Mesenteric fat pad (tissue), 1 donor: ENCODE results near the gene TMEM98. TPM values are rescaled to one million over a fixed set of nuclear protein-coding genes. Genes with fewer than 3 reads are reported as not detected.
"Not testable (repeated sequence)": the region's sequence is repeated elsewhere in the genome, so short reads cannot be mapped to it uniquely, and the experiment has no call there.

Experiments used
- DNase-seq: peaks from one replicate; pipeline ENCODE4 v3.0.0-alpha.2; 2020; ENCODE audit warnings: low spot score
- long read RNA-seq: library from polyadenylated mRNA; unstranded; transcript quantifications from one replicate; pipeline ENCODE4 v2.0.0, GENCODE V29; 2020
- total RNA-seq: library from RNA; stranded (reverse); fragmentation: NEBNext Ultra II Directional; extraction: Animal tissue kit (Norgen Biotek cat#: 25700); gene quantifications from one replicate; pipeline ENCODE4 v1.2.1, GENCODE V29; 2021
- donor health status: DM: yes; HTN: yes; CAD: no.

The TMEM98 gene
- 19.2 TPM for total RNA-seq
- long read RNA-seq, full-length matches to known transcripts: 82 of 98 reads
- long read RNA-seq, partial matches to known transcripts: 3 of 98 reads
- long read RNA-seq, other reads (novel, unspliced or antisense): 13 of 98 reads

- DNase-seq: no peak
Measured at GRCh38 chr17:32927724-32928585, at the start of gene TMEM98. Gene TMEM98 (plus strand): TSS chr17:32928153. CDS start chr17:32931529, 3,376 bp downstream.

- no peak for DNase-seq
Measured at GRCh38 chr17:32878211-32878610, 49.7 kb upstream of the TMEM98 start.

GRCh38 chr17:32879134-32879533 lies 48.8 kb upstream of the TMEM98 start:
- no peak for DNase-seq

GRCh38 chr17:32880671-32881453 lies 47.1 kb upstream of the TMEM98 start:
- no peak for DNase-seq

- DNase-seq: no peak
Measured at GRCh38 chr17:32882029-32882428, 45.9 kb upstream of the TMEM98 start.

- no peak for DNase-seq
Measured at GRCh38 chr17:32882734-32883133, 45.2 kb upstream of the TMEM98 start.

- DNase-seq: not testable (repeated sequence)
Measured at GRCh38 chr17:32886951-32887350, 41.0 kb upstream of the TMEM98 start.

GRCh38 chr17:32887410-32887809 lies 40.5 kb upstream of the TMEM98 start:
- DNase-seq: not testable (repeated sequence)

- DNase-seq: no peak
Measured at GRCh38 chr17:32894245-32894644, 33.7 kb upstream of the TMEM98 start.

GRCh38 chr17:32896647-32897258 lies 31.2 kb upstream of the TMEM98 start:
- DNase-seq: no peak

GRCh38 chr17:32899236-32900013 lies 28.5 kb upstream of the TMEM98 start:
- DNase-seq: no peak

- DNase-seq: no peak
Measured at GRCh38 chr17:32901743-32902142, 26.2 kb upstream of the TMEM98 start.

GRCh38 chr17:32903774-32904673 lies 23.9 kb upstream of the TMEM98 start:
- DNase-seq: no peak

- no peak for DNase-seq
Measured at GRCh38 chr17:32904891-32905290, 23.1 kb upstream of the TMEM98 start.

- no peak for DNase-seq
Measured at GRCh38 chr17:32907583-32907982, 20.4 kb upstream of the TMEM98 start.

GRCh38 chr17:32909787-32910369 lies 18.1 kb upstream of the TMEM98 start:
- DNase-seq: no peak

GRCh38 chr17:32910769-32911168 lies 17.2 kb upstream of the TMEM98 start:
- no peak for DNase-seq

- no peak for DNase-seq
Measured at GRCh38 chr17:32912218-32912897, 15.6 kb upstream of the TMEM98 start.

GRCh38 chr17:32913593-32913992 lies 14.4 kb upstream of the TMEM98 start:
- no peak for DNase-seq
